Activated naive CD4-positive, alpha-beta T cell (primary cell): ENCODE results near the gene FGD4.

Source experiments
- DNase-seq, 4 experiments: peaks; one replicate each; lab custom pipeline; 2025; lab: John Stamatoyannopoulos, UW

Gene FGD4

DNA sequence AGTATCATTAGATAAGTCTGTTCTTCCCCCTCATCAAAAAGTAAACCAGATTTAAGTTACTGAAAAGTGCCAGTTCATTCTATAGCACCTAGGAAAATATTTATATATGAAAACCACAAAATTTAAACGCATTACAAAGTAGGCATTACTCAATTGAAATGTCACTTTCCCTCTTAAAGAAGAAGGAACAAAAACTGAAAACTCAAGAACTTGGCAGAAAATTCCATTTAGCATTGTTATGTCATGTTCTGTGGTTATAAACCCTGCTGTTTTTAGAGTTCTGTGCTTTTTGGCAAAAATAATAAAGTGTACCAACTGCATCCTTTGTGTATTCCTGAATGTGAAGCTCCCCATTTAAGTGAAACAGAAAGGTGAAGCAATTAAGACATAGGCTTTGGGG lies 3.6 kb downstream of the FGD4 start:
- DNase-seq: no peak

DNA sequence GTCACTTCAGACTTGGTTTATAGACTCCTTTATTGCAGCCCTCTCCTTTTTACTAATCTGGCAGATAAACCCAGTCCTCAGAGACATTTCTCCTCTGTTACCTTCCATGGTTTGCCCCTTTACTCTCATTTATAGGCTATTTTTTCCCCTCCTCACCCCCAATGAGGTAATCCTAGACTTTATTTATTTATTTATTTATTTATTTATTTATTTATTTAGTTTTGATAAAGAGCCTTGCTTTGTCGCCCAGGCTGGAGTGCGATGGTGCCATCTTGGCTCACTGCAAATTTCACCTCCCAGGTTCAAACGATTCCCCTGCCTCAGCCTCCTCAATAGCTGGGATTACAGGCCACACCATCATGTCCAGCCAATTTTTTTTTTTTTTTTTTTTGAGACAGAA lies 8.4 kb downstream of the FGD4 start:
- no peak for DNase-seq

DNA sequence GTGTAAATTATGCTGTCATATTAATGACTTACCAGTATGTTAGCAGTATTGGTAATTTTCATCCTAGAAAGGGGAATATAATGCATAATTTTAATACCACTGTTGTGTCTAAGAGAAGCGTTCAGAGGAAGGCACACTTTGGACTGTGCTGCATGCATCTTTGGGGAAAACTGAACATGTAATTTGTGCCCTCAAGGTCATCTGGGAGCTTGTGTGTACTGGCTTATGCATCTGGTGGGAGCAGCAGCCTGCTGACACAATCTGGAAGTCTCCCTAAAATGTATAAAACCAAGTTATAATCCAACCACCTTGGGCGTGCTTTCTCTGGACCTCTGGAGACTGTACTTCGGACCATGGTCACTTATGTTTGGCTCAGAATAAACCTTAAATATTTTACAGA lies 14.1 kb downstream of the FGD4 start:
- no peak for DNase-seq

DNA sequence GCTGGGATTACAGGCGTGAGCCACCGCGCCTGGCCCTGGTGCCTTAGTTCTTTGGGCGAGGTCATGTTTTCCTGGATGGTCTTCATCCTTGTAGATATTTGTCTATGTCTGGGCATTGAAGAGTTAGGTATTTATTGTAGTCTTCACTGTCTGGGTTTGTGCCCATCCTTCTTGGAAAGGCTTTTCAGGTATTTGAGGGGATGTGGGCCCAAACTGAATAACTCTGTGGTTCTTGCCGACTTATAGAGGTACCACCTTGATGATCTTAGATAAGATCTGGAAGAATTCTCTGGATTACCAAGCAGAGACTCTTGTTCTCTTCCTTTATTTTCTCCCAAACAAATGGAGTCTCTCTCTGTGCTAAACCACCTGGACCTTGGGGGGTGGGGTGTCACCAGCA lies 18.9 kb downstream of the FGD4 start:
- DNase-seq: no peak

DNA sequence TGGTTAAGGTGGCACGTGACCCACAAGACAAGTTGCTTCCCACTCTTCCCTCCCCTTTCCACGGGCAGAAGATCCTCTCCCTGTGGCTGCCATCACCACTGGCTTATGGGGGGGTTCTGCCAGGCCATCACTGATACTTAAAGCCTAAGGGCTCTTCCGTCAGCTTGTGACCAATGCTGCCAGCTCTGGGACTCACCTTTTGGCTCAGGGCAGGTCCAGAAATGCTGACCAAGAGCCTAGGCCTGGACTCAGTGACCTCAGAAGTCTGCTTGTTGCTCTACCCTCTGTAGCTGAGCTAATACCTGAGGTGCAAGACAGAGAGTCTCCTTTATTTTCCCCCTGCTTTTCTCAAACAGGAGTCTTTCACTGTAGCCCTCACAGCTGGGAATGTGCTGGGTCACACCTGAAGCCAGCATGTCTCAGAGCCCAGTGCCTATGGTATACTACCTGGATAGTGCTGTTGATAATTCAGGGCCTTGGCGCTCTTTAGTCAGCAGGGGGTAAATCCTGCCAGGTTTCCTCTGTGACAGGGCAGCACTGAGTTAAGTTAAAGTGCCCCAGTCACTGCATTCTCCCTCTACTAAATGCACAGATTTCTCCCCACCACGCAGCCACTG lies 19.7 kb downstream of the FGD4 start:
- DNase-seq: no peak

DNA sequence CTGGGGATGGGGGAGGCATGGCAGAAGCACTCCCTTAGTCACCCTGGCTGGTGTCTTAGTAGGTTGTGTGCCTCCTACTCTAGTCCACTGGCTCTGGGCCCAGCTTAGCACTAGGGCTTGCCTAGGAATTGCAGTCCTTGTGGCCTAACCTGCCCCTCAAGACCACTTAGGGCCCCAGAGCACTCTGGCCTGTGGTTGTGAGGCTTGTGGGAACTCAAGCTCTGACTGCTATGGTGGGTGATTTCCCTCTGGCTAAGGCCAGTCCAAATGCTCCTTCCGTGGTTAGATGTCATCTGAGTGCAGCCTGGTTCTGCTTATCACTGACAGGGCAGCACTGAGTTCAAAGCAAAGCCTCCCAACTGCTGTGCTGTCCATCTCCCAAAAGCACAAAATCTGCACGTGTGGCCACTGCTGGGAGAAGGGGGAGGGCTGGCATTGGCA lies 20.2 kb downstream of the FGD4 start:
- DNase-seq: no peak

DNA sequence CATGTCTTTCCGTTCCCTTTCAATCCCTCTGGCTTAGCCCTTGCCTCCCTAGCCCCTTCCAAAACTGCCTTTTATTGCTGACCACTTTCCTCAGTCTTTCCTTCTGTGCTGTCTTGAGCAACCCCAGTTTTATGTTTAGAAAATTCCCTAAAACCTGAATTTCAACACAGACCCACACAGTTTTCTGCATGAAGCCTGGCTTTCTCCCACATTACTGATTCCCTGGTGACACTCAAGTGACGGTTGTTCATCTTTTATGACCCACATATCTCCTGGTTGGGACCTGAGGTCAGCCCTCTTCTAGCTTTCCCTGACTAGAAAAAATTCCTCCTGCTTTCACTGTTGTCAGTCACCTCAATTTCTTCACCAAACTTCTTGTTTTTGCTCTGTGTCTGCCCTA lies 21.0 kb downstream of the FGD4 start:
- DNase-seq: no peak

DNA sequence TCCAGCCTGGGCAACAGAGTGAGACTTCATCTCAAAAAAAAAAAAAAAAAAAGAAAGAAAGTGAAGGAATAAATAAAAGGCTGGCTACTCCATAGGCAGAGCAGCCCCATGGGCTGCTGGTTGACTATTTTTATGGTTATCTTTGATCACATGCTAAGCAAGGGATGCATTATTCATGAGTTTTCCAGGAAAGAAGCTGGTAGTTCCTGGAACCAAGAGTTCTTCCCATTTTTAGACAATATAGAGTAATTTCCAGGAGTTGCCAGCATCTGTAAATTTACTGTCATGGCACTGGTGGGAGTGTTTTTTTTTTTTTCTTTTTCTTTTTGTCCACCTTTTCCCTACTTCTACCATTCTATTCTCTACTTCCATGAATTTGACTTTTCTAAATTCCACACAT lies 24.2 kb downstream of the FGD4 start:
- no peak for DNase-seq

DNA sequence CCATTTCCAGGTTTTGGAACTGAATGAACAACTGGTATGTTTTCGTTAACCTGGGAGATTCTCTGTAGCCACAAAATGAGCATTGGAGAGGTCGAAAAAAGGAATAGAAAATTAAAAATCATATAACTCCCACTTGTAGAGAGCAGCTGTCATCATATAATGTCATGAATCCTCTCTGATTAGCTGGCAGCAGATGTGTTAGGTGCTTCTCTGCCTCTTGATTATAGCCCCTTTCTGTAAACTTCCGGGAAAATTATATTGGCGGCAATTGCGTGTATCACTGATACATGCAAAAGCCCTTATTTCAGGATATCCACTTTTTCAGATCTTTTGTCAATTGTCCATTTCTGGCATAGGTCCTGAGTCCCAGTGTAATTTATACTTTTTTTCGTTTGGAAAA lies 31.7 kb downstream of the FGD4 start:
- DNase-seq: no peak

DNA sequence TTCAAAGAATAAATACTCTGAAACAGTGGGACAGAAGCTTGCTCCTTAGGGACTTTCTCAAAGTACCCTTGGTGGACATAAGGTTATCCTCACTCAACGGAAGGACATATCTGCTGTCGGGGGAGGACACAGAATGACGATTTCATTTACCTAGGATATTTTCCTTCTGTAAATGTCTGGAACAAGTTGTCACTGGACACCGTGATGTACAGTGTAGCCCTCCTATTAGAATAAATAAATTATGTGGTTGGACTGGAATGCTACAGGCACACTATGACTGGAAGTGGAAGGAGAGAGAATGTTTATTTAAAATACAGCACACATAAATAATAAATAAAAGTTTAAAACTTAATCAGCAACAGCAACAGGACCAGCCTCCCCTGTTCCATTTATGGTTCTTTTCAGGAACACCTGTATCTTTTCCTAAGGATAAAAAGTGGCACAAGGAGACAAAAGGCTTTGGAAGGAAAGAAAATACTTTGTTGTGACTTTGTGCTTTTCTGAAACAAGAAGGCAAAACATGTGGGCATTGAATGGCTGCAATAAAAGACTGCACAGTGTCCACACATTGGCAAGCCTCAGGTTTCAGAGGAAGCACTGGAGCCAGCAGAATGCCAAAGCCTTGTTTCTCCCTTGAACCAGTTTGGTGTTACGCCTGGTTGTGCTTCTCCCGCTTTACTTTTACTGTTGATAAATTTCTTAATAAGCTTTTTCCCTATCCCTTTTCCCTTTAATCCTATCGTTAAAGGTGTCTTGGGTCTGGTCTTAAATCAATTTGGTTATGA lies 36.8 kb downstream of the FGD4 start:
- DNase-seq: no peak

DNA sequence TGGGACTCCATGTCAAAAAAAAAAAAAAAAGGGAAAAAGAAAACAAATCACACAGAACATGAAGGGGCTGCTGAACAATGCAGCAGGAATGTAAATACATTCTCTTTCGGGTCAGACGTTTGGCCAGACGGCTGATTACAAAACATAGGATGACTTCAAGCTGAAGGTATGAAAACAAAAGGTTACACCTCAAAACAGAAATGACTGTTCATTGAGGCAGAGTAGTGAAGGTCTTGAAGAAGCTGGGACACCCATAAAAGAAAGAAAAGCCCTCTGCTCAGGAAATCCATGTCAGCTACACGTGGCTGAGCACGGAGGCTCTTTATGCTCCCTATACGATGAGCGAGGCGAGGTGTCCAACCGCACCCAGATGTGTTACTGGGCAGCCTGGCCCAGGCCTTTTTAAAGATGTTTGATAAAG lies 37.7 kb downstream of the FGD4 start:
- no peak for DNase-seq

DNA sequence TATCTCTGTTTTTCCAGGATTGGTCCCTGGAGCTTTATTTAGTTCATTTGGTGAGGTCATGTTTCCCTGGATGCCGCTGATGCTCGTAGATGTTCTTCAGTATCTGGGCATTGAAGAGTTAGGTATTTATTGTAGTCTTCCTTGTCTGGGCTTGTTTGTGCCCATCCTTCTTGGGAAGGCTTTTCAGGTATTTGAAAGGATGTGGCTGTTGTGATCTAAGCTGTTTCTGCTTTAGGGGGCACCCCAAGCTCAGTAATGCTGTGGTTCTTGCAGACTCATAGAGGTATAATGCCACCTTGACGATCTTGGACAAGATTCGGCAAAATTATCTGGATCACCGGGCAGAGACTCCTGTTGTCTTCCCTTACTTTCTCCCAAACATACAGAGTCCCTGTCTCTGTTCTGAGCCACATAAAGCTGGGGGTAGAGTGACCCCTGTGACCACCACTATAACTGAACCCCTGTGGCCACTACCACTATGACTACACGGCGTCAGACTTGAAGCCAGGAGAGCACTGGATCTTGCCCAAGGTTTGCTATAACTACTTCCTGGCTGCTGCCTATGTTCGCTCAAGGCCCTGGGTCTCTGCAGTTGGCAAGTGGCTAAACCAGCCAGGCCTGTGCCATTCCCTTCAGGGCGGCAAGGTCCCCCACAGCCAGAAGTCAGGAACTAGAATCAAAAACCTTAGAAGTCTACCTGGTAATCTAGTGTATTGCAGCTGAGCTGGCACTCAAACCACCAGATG lies 40.9 kb downstream of the FGD4 start:
- no peak for DNase-seq

DNA sequence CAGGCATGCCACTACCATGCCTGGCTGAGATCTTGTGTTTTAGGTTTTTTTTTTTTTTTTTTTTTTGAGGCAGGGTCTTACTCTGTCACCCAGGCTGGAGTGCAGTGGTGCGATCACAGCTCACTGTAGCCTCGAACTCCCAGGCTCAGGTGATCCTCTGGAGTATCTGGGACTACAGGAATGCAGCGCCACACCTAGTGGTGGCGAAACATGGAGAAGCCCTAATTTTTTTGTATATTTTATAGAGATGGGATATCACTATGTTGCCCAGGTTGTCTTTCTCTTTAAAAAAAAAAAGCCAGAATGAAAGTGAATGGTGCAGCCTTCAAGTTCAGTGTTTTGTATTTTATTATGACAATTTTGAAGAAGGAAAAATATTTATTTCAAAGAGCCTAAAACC lies 44.1 kb downstream of the FGD4 start:
- no peak for DNase-seq

DNA sequence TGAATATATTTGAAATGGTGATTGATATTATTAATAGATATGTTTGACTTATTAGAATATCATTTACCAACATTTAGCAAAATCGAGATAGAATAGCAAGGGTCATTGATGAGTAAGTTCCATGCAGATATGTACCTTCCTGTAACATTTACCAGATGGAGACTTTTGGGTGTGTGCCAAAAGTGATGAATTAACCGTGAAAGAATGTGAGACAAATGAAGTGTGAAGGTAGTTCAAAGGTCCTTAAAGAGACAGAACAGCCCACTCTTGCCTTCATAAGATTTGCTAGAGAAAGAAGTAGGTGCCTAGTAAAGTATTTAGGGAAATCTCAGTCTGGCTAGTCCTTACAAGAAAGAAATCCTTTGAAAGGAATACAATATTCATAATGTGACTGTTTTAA lies 45.5 kb downstream of the FGD4 start:
- no peak for DNase-seq

DNA sequence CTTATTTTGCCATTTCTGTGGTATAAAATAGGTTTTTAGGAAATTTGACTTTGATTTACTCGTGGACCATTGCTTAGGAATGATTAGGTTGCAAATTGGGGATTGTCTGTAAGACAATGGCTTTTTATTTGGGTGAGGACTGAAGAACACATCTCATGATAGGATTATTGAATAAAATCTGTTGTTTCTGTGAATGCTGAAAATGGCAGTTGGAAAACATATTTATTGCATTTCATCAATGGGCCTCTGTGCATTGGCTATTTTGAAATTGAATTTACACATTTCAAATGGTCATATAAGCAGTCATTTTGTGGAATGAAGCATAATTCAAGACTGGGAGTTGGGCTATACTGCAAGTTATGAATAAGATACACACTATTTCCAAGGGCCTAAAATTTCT lies 46.0 kb downstream of the FGD4 start:
- DNase-seq: no peak

DNA sequence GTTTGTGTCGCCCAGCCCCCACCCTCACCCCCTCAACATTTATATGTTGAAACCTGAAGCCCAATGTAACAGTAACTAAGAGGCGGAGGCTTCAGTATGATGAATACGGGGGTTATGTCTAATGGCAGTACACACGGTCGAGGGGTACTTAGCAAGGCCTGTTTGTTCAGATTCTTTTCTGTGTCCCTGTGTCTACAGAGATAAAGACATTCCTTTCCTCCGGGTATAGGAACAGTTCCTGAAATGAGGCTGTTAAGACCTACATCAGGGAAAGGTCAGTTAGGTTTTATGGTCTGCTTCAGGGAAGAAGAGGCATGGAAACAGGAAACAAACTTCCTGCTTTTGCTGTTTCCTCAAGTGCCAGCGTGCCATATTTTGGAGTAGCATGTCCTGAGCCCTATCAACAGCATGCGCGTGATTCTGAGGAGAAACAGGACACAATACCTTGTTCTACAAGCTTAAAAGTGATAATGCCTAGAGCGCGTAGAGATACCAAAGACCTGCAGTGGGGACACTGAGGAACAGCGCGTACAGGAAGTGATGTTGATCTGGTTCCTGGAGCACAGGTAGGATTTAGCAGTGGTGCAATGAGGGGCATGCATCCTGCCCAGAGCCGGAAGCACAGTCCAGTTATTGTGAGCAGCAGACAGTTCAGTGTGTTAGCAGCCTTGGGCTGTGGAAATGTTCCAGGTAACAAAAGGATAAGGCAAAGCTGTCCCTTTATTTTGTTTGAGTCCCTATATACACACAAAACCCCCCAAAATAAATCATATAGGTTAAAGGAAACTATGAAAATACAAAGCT lies 47.2 kb downstream of the FGD4 start:
- no peak for DNase-seq

DNA sequence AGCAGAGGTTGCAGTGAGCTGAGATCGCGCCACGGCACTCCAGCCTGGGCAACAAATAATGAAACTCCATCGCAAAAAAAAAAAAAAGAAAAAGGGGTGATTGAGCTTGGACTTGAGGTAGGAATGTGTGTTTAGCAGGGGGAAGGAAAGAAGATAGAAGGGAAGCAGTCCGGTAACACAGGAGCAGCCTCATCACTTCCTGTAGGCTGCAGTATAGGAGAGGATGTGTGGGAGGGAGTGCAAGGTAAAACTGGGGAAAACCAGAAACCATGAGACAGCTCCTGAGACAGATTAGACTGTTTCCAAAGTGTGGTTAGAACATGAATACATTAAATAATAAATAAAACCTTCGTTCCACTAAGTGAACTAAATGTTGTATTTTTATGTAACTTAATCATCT lies 49.2 kb downstream of the FGD4 start:
- no peak for DNase-seq

DNA sequence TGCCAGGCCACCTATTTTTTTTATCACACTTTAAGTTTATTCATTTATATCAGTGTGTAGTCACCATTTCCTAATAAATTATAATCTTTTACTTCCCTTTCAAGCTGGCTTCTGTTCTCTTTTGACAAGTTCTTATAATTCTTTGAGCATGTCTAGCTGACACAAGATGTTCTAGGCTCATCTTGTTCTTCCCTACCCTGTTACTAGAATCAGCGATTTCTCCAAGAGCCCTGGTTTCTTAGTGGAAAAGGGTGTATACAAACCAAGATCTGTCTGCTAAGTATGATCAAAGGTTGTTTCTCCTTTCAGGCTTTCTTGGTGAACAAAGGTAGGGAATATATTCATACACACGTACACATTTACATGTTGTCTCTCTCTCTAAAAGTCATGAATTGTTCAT lies 51.0 kb downstream of the FGD4 start:
- DNase-seq: no peak

DNA sequence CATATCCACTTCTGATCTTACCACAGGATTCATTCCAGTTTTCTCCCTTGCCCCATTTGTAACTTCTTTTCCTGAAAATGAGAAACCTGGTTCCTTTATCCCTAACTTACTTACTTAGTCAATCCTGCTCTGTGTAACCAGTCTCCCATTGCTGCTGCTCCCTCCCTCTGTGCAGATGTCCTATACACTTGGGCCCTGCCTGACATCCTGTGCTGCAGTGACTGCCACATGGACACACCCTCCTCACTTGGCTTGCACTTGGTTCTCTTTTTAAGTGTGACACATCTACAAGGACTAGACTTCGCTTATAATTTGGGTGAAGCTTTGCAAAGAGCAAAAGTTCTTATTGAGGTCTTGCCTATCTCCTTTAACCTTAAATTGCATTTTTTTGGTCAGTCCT lies 51.4 kb downstream of the FGD4 start:
- DNase-seq: no peak

DNA sequence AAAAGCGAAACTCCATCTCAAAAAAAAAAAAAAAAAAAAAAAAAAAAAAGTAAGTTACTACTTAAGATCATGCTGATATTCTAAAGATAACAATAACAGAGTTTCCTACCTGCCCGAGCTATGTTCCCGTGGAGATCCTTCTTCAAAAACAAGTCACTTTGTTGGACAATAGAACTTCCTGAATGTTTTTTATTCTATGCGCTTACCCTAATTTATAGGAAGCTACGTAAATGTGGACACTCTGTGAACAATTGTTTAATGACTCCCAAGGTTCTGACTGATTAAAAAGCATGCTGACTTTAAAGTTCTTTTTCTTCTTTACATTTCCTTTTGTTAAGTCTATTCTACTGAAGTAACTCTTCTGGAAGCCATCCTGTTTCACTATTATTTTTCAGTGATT lies 52.5 kb downstream of the FGD4 start:
- no peak for DNase-seq

DNA sequence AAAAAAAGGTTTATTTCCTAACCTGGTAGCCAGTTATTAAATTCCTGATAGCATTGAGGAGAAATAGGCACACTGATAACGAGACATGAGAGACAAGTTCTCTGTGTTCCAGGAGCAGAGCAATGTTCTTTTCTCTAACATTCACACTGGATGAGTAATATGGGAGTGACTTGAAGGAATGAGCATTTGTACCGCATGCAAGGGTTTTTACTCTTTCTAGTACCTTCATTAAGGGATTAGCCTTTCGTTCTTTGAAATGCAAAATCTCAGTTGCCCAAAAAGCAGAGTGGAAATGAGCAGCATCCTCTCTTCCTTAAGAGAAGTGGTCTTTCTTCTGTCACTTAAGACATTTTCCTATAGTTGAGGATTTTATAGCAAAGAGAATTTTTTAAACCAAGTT lies 54.7 kb downstream of the FGD4 start:
- no peak for DNase-seq

DNA sequence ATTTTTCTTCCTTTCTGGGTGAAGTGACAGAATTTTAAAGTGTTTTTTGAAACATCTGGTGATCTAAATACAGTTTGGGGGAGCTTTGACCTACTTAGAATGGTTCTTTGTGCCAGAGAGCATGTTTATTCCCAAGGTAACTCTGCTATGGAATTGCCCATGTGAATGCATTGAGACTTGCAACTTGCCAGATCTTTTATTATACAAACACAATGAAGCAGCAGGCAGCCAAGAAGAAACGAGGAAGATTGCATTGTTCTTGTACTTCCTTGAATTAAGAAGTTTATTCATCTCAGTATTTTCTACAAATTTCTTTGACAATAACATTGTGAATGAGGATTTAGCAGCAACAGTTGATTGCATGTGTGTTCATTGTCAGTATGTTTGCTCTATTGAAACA lies 55.5 kb downstream of the FGD4 start:
- DNase-seq: no peak
